Panc1 (cell line): ENCODE results near the gene CDKN1A. TPM values are rescaled to one million over a fixed set of nuclear protein-coding genes. Genes with fewer than 3 reads are reported as not detected.

Source experiments
- ATAC-seq: fragments of 200-7000 bp; cut with Tn5 transposase; 2 replicates; pipeline ENCODE4 v1.9.1; 2020; ENCODE audit warnings: mild to moderate bottlenecking, moderate library complexity
- BruUV-seq: library from RNA; stranded (reverse); fragments of 400-500 nt; replicated peaks from 2 replicates; lab custom pipeline; 2021; lab: Mats Ljungman, UMichigan
- CTCF ChIA-PET: fragments of 300-600 bp; sonication (Branson Sonifier 250); formaldehyde crosslinking; loops from one replicate; lab custom pipeline; 2022; ENCODE audit warnings: antibody characterized with exemption; lab: Charles Lee
- POLR2A ChIA-PET: fragments of 300-600 bp; sonication (Branson Sonifier 250); formaldehyde crosslinking; loops from one replicate; lab custom pipeline; 2022; ENCODE audit warnings: antibody characterized with exemption; lab: Charles Lee
- DNase-seq: peaks from one replicate; pipeline ENCODE4 v3.0.0-alpha.2; 2010; ENCODE audit warnings: low read depth, low spot score
- H3K27ac ChIP-seq: 2 replicates; pipeline ENCODE4 v1.5.1; 2011; ENCODE audit warnings: mild to moderate bottlenecking, low read length, inconsistent platforms
- H3K27me3 ChIP-seq: fragments of 200-500 bp; sonication (Bioruptor generic); 2 replicates; pipeline ENCODE4 v1.6.0; 2014; ENCODE audit warnings: low read length, inconsistent platforms; ENCODE audit not compliant: control insufficient read depth, insufficient read depth
- H3K36me3 ChIP-seq: fragments of 200-500 bp; sonication (Bioruptor generic); 2 replicates; pipeline ENCODE4 v1.5.1; 2014; ENCODE audit warnings: inconsistent platforms, mild to moderate bottlenecking, low read length, moderate library complexity; ENCODE audit not compliant: control insufficient read depth, insufficient read depth
- H3K4me1 ChIP-seq: 2 replicates; pipeline ENCODE4 v1.5.1; 2011; ENCODE audit warnings: inconsistent platforms, mild to moderate bottlenecking, low read length, moderate library complexity; ENCODE audit not compliant: control insufficient read depth, insufficient read depth
- H3K4me3 ChIP-seq, 2 experiments: 2 replicates each; pipeline ENCODE4 v1.5.1; 2011 to 2012; ENCODE audit warnings: low read depth in 2 of 2, low read length in 2 of 2, mild to moderate bottlenecking in 2 of 2, inconsistent platforms in 1 of 2, moderate library complexity in 1 of 2
- H3K9me3 ChIP-seq: fragments of 200-500 bp; sonication (Bioruptor generic); 2 replicates; pipeline ENCODE4 v1.5.1; 2014; ENCODE audit warnings: low read depth, mild to moderate bottlenecking, inconsistent platforms, low read length, moderate library complexity; ENCODE audit not compliant: control insufficient read depth, insufficient read depth
- CTCF ChIP-seq: fragments of 450-650 bp; IDR thresholded peaks from 2 replicates; pipeline ENCODE4 v1.5.1; 2017; ENCODE audit warnings: mild to moderate bottlenecking
- POLR2AphosphoS5 ChIP-seq: IDR thresholded peaks from 2 replicates; pipeline ENCODE4 v1.6.1; 2012; ENCODE audit warnings: mild to moderate bottlenecking, low read depth, low read length, moderate library complexity
- REST ChIP-seq, 2 experiments: IDR thresholded peaks; 2 replicates each; pipeline ENCODE4 v1.6.1; 2011 to 2012; ENCODE audit warnings: low read depth in 2 of 2, control low read depth in 1 of 2, low read length in 1 of 2, mild to moderate bottlenecking in 1 of 2, moderate library complexity in 1 of 2; ENCODE audit not compliant: insufficient read depth in 1 of 2
- SIN3A ChIP-seq: IDR thresholded peaks from 2 replicates; pipeline ENCODE4 v1.6.1; 2012; ENCODE audit warnings: low read depth, mild to moderate bottlenecking, low read length, moderate library complexity, borderline replicate concordance; ENCODE audit not compliant: insufficient read depth
- TCF7L2 ChIP-seq: IDR thresholded peaks from 2 replicates; pipeline ENCODE4 v1.6.1; 2011; ENCODE audit warnings: mild to moderate bottlenecking, low read depth, low read length, inconsistent platforms
- in situ Hi-C: cut with HindIII; loops from 2 replicates; pipeline ENCODE4 v1.10.0; 2016; ENCODE audit warnings: low sequenced_read_pairs, low pct_unique_long_range_greater_than_20kb
- intact Hi-C: fragments of 100-400 bp; cut with micrococcal nuclease; formaldehyde crosslinking; loops from one replicate; pipeline ENCODE4 v1.10.0; 2022; ENCODE audit not compliant: unreplicated experiment
- total RNA-seq: library from RNA; stranded (reverse); gene quantifications from one replicate; pipeline ENCODE4 v1.2.1, GENCODE V29; 2021; ENCODE audit not compliant: unreplicated experiment

Gene CDKN1A
- total RNA-seq, 1 experiment from 2014 or later = 46.2 TPM

GRCh38 chr6:36688063-36688738 lies 9.7 kb downstream of the CDKN1A start:
- no peaks in the 10 kb centered on the region for H3K27me3 ChIP-seq
- DNase-seq = no peak
- in situ Hi-C loops = no loop called here
- TF ChIP-seq REST (IDR thresholded peaks at IDR 0.05; ENCODE audit: insufficient read depth in 1 of 2, low read depth in 2 of 2, low read length in 1 of 2) = no peak
- TF ChIP-seq CTCF = no peak
- no peak for TF ChIP-seq TCF7L2
- TF ChIP-seq POLR2AphosphoS5 = no peak
- no peak for TF ChIP-seq SIN3A
- BruUV-seq = no TSS peak
- H3K4me3 ChIP-seq = no peak overlapping the region
- no peak for ATAC-seq
- intact Hi-C loops = loop anchor here (10.0 kb wide), 1 partner anchor 67 kb away; no protein-coding TSS in a partner anchor
- H3K27ac ChIP-seq = no peak overlapping the region
- ChIA-PET CTCF (no interaction called here), POLR2A (interaction anchor here (0.6 kb wide), 1 partner anchor 275 kb away, joined by 3 read pairs; no protein-coding TSS in a partner anchor)
- 0 out of 2 replicates have a peak, but pooled peaks cover 2% of the 10 kb centered on the region for H3K36me3 ChIP-seq
- H3K9me3 ChIP-seq = no peaks in the 10 kb centered on the region
- peaks cover 9% of the 10 kb centered on the region for H3K4me1 ChIP-seq

GRCh38 chr6:36688739-36689075 lies 10.2 kb downstream of the CDKN1A start:
- intact Hi-C loops = loop anchor here (10.0 kb wide), 1 partner anchor 66 kb away; no protein-coding TSS in a partner anchor

More at GRCh38 chr6:36688739-36689075, 10.2 kb downstream of the CDKN1A start:
- no peaks in the 10 kb centered on the region for H3K27me3 ChIP-seq
- H3K9me3 ChIP-seq = no peaks in the 10 kb centered on the region
- peaks cover 4% of the 10 kb centered on the region for H3K4me1 ChIP-seq
- H3K27ac ChIP-seq = no peak overlapping the region
- 0 out of 2 replicates have a peak, but pooled peaks have one; percentile 21 for ATAC-seq
- POLR2A ChIA-PET = interaction anchor here (0.6 kb wide), 1 partner anchor 276 kb away, joined by 3 read pairs; no protein-coding TSS in a partner anchor
- 0 out of 2 replicates have a peak, but pooled peaks cover 2% of the 10 kb centered on the region for H3K36me3 ChIP-seq
- CTCF ChIA-PET = no interaction called here
- no TSS peak for BruUV-seq
- TF ChIP-seq SIN3A (no peak), REST (IDR thresholded peaks at IDR 0.05; ENCODE audit: insufficient read depth in 1 of 2, low read depth in 2 of 2, low read length in 1 of 2) (no peak), TCF7L2 (no peak), POLR2AphosphoS5 (no peak), CTCF (no peak)
- no peak overlapping the region for H3K4me3 ChIP-seq
- DNase-seq = no peak
- in situ Hi-C loops = no loop called here
